Endothelial cell of umbilical vein (primary cell): Measurements from ENCODE around the gene DLL4. TPM values are rescaled to one million over a fixed set of nuclear protein-coding genes. Genes with fewer than 3 reads are reported as not detected.

Experiments
- BruUV-seq: library from RNA; stranded (reverse); fragments of 400-500 nt; replicated peaks from 2 replicates; lab custom pipeline; 2021; lab: Mats Ljungman, UMichigan
- CTCF ChIA-PET: fragments of 300-600, 350-600 bp; sonication (Branson Sonifier 250); formaldehyde crosslinking; loops from one replicate; lab custom pipeline; 2021; ENCODE audit warnings: antibody characterized with exemption, inconsistent platforms; lab: Charles Lee
- POLR2A ChIA-PET: fragments of 300-600, 350-600 bp; sonication (Branson Sonifier 250); formaldehyde crosslinking; loops from one replicate; lab custom pipeline; 2021; ENCODE audit warnings: antibody characterized with exemption, inconsistent platforms; lab: Charles Lee
- DNase-seq: peaks from one replicate; pipeline ENCODE4 v3.0.0-alpha.2; 2011; ENCODE audit warnings: low read depth, low spot score
- FAIRE-seq: peaks from 2 replicates; lab custom pipeline; 2011; peaks lifted over from hg19 to GRCh38; lab: Jason Lieb, UNC
- H2AFZ ChIP-seq: 2 replicates; pipeline ENCODE4 v1.6.0; 2012; ENCODE audit warnings: low read depth, low read length, control low read depth, inconsistent platforms
- H3K27ac ChIP-seq: 2 replicates; pipeline ENCODE4 v1.5.1; 2011; ENCODE audit warnings: low read depth, mild to moderate bottlenecking, control low read depth, low read length, moderate library complexity; ENCODE audit not compliant: insufficient read depth
- H3K27me3 ChIP-seq, 2 experiments: 2 replicates each; pipeline versions ENCODE4 v1.6.0 to v1.6.1; 2011; ENCODE audit warnings: low read length in 2 of 2, mixed read lengths in 1 of 2; ENCODE audit not compliant: control insufficient read depth in 2 of 2, insufficient read depth in 2 of 2
- H3K36me3 ChIP-seq, 2 experiments: 2 replicates in 1 of 2; 3 replicates in 1 of 2; pipeline ENCODE4 v1.5.1; 2011; ENCODE audit warnings: low read length in 2 of 2, mild to moderate bottlenecking in 1 of 2, moderate library complexity in 1 of 2; ENCODE audit not compliant: control insufficient read depth in 2 of 2, insufficient read depth in 2 of 2; ENCODE audit errors: extremely low read depth in 1 of 2
- H3K4me1 ChIP-seq: 3 replicates; pipeline ENCODE4 v1.5.1; 2011; ENCODE audit warnings: mild to moderate bottlenecking, low read length; ENCODE audit not compliant: control insufficient read depth, insufficient read depth; ENCODE audit errors: extremely low read depth
- H3K4me2 ChIP-seq: 2 replicates; pipeline ENCODE4 v1.6.1; 2011; ENCODE audit warnings: low read length, control low read depth, mixed read lengths; ENCODE audit not compliant: insufficient read depth
- H3K4me3 ChIP-seq, 3 experiments: fragments of 200-600 bp in 1 of 3; sonication (generic), shearing (Covaris generic) in 1 of 3; replicated peaks in 1 of 3; 2 replicates each; pipeline ENCODE4 v1.5.1; 2011 to 2016; ENCODE audit warnings: control low read depth in 3 of 3, low read length in 3 of 3, mild to moderate bottlenecking in 2 of 3, inconsistent platforms in 1 of 3, low read depth in 1 of 3, moderate library complexity in 1 of 3; ENCODE audit not compliant: insufficient read depth in 1 of 3
- H3K79me2 ChIP-seq: 2 replicates; pipeline ENCODE4 v1.6.0; 2012; ENCODE audit warnings: low read length, inconsistent platforms; ENCODE audit not compliant: control insufficient read depth, insufficient read depth
- H3K9ac ChIP-seq: replicated peaks from 2 replicates; pipeline ENCODE3; 2011; ENCODE audit warnings: low read length, control low read depth; ENCODE audit not compliant: insufficient read depth; ENCODE audit errors: extremely low read depth
- H3K9me1 ChIP-seq: replicated peaks from 3 replicates; pipeline ENCODE4 v1.6.0; 2011; ENCODE audit warnings: mild to moderate bottlenecking, low read length; ENCODE audit not compliant: control insufficient read depth, insufficient read depth; ENCODE audit errors: extremely low read depth
- H3K9me3 ChIP-seq: replicated peaks from 2 replicates; pipeline ENCODE4 v1.5.1; 2012; ENCODE audit warnings: low read length, inconsistent platforms; ENCODE audit not compliant: control insufficient read depth, insufficient read depth
- H4K20me1 ChIP-seq: replicated peaks from 2 replicates; pipeline ENCODE3; 2011; ENCODE audit warnings: mild to moderate bottlenecking, low read length; ENCODE audit not compliant: control insufficient read depth, insufficient read depth; ENCODE audit errors: extremely low read depth
- CTCF ChIP-seq, 2 donors: IDR thresholded peaks; 1 replicate in 1 of 2; 2 replicates in 1 of 2; pipeline ENCODE4 v1.5.1; 2011; ENCODE audit warnings: low read length in 2 of 2, mild to moderate bottlenecking in 2 of 2, moderate library complexity in 2 of 2, control low read depth in 1 of 2, inconsistent platforms in 1 of 2, low read depth in 1 of 2; ENCODE audit not compliant: insufficient read depth in 1 of 2; ENCODE audit errors: extremely low read depth in 1 of 2
- EZH2 ChIP-seq: IDR thresholded peaks from 2 replicates; pipeline ENCODE4 v1.6.1; 2012; ENCODE audit warnings: borderline replicate concordance, low read depth, mild to moderate bottlenecking, moderate library complexity, low read length, inconsistent platforms; ENCODE audit not compliant: severe bottlenecking
- FOS ChIP-seq: IDR thresholded peaks from 2 replicates; pipeline ENCODE4 v1.6.1; 2011; ENCODE audit warnings: mild to moderate bottlenecking, low read length, moderate library complexity, borderline replicate concordance; ENCODE audit not compliant: insufficient read depth
- GATA2 ChIP-seq: IDR thresholded peaks from 2 replicates; pipeline ENCODE4 v1.7.0; 2011; ENCODE audit warnings: low read depth, mild to moderate bottlenecking, moderate library complexity, mixed read lengths, low read length; ENCODE audit not compliant: insufficient read length, insufficient read depth
- JUN ChIP-seq: IDR thresholded peaks from 2 replicates; pipeline ENCODE4 v1.6.1; 2011; ENCODE audit warnings: borderline replicate concordance, low read depth; ENCODE audit not compliant: insufficient read length, insufficient read depth
- MAX ChIP-seq: IDR thresholded peaks from 2 replicates; pipeline ENCODE4 v1.6.1; 2011; ENCODE audit not compliant: insufficient read depth, insufficient read length
- MYC ChIP-seq: IDR thresholded peaks from one replicate; pipeline ENCODE4 v1.6.1; 2011; ENCODE audit warnings: mild to moderate bottlenecking, low read depth, low read length
- POLR2A ChIP-seq: IDR thresholded peaks from 2 replicates; pipeline ENCODE4 v1.6.1; 2012; ENCODE audit warnings: low read depth, mild to moderate bottlenecking, control low read depth, low read length
- POLR2AphosphoS5 ChIP-seq: IDR thresholded peaks from 2 replicates; pipeline ENCODE4 v1.6.1; 2012; ENCODE audit warnings: low read depth, mild to moderate bottlenecking, control low read depth, low read length, moderate library complexity; ENCODE audit not compliant: insufficient read depth
- dilution Hi-C: fragments of 300-500 bp; cut with MboI; formaldehyde crosslinking; loops from one replicate; pipeline ENCODE4 v1.15.0; 2019; ENCODE audit warnings: low sequenced_read_pairs; ENCODE audit not compliant: extremely low pct_ligation_motif_present
- intact Hi-C: fragments of 100-400 bp; cut with micrococcal nuclease; formaldehyde crosslinking; loops from one replicate; pipeline ENCODE4 v1.10.0; 2022
- polyA plus RNA-seq, 4 experiments: library from polyadenylated mRNA; depleted of rRNA in 3 of 4; stranded (reverse) in 3 of 4; unstranded in 1 of 4; fragments of >200 nt; gene quantifications; 2 replicates each; pipeline versions ENCODE4 v1.2.1 to v1.2.3, GENCODE V29; 2011 to 2012; ENCODE audit warnings: missing spikeins in 1 of 4
- total RNA-seq: library from RNA; stranded (reverse); gene quantifications from 2 replicates; pipeline ENCODE4 v1.2.3, GENCODE V29; 2021

DLL4 gene
- total and polyA plus RNA-seq, 2 donors (not counting 3 experiments of a cell fraction or from before 2014, with no cell fraction given): 55.2 to 57.8 TPM

- Histone ChIP-seq H3K9me3 (no peaks in the 10 kb centered on the region), H3K9ac (peak overlapping the region; percentile 18), H3K9me1 (no peaks in the 10 kb centered on the region), H3K4me2 (peak overlapping the region; percentile 56), H2AFZ (no peak overlapping the region), H3K79me2 (no peaks in the 10 kb centered on the region), H3K36me3 (peaks cover 0 to 32% of the 10 kb centered on the region in 2 experiments), H3K27me3 (peaks cover 10 to 16% of the 10 kb centered on the region in 2 experiments), H3K4me1 (peaks cover 19% of the 10 kb centered on the region), H4K20me1 (no peaks in the 10 kb centered on the region), H3K27ac (peak overlapping the region; percentile 33), H3K4me3 (peak overlapping the region in 2 of 3 experiments; percentile 56 to 89)
- TF ChIP-seq FOS: no peak
- no peak for TF ChIP-seq GATA2
- TF ChIP-seq MYC: no peak
- no peak for TF ChIP-seq JUN
- TF ChIP-seq POLR2AphosphoS5: no peak
- no peak for TF ChIP-seq MAX
- no peak for TF ChIP-seq POLR2A
- TF ChIP-seq EZH2: no peak
- no peak for TF ChIP-seq CTCF (IDR thresholded peaks at IDR 0.05; ENCODE audit: extremely low read depth in 1 of 2, insufficient read depth in 1 of 2, low read depth in 1 of 2, low read length in 2 of 2)
- POLR2A ChIA-PET: interaction anchor here (0.8 to 4.2 kb wide), 6 partner anchors 10 to 185 kb away, joined by 3 to 79 read pairs (median 5); partner anchors contain the start of gene INO80
- dilution Hi-C loops: no loop called here
- FAIRE-seq (peak; percentile 8), DNase-seq (no peak)
- no TSS peak for BruUV-seq
- intact Hi-C loops: loop anchor here (2.0 kb wide), 1 partner anchor 17 kb away; no protein-coding TSS in a partner anchor
- CTCF ChIA-PET: interaction anchor here (0.6 to 12.4 kb wide), 17 partner anchors 10 to 254 kb away, joined by 3 to 260 read pairs (median 5); partner anchors contain the start of genes CHAC1 and VPS18
Observed at GRCh38 chr15:40931300-40932142, 2.4 kb downstream of the DLL4 start.
